LNCAP (cell line): ENCODE measurements around the gene FRMD6.

ENCODE experiments used
- CTCF ChIP-seq: fragments of 450-650 bp; IDR thresholded peaks from 2 replicates; pipeline ENCODE4 v1.5.1; 2017; ENCODE audit warnings: mild to moderate bottlenecking

The FRMD6 gene

GRCh38 chr14:51715250-51715649, 63.5 kb downstream of the FRMD6 start:
- TF ChIP-seq CTCF = no peak

- TF ChIP-seq CTCF = no peak
Measured at GRCh38 chr14:51715742-51716141, 64.0 kb downstream of the FRMD6 start.

- TF ChIP-seq CTCF = no peak
Measured at GRCh38 chr14:51716610-51717009, 64.9 kb downstream of the FRMD6 start.

GRCh38 chr14:51717766-51718165, 66.1 kb downstream of the FRMD6 start:
- no peak for TF ChIP-seq CTCF

GRCh38 chr14:51719955-51720354, 68.2 kb downstream of the FRMD6 start:
- TF ChIP-seq CTCF = no peak

GRCh38 chr14:51723990-51724389, 72.3 kb downstream of the FRMD6 start:
- no peak for TF ChIP-seq CTCF

GRCh38 chr14:51724650-51725049, 72.9 kb downstream of the FRMD6 start:
- no peak for TF ChIP-seq CTCF

GRCh38 chr14:51725061-51725460, 73.4 kb downstream of the FRMD6 start:
- TF ChIP-seq CTCF = no peak
